ENCODE results near the gene PRPF40A.

Gene PRPF40A

DNA sequence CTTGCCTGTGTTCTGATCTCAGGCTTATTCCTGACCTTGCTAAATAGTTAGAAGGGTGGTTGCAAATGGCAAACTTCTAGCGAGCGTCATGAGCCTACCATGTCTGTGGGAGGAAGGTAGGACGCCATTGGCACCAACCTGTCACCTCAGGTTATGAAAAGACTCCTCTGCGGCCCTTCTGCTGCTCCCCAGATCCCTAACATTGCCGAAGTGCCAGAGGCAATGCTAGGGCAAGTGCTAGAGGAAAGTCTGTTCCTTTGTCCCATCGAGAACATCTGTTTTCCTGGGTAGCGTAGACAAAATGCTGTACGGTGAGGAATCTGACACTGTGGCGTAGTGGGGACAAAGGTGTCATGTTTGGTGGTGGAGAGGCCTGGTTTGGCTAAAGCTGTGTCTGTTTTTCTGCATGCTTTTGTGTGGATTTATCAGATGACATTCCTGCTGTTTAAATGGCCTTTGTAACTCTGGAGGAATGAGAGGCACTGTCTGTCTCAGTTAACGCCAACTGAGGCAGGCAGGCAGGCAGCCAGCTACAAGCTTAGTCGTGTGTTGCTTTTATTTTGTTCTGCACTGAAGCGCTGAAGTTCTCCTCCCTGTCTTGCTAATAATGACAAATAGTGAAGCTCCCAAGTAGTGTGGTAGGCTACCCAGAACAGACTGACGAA, 94.1 kb downstream of the PRPF40A start:
- DNase-seq (ENCODE audit: low read depth, low spot score) = no peak
- no peak overlapping the region for H3K27ac ChIP-seq

DNA sequence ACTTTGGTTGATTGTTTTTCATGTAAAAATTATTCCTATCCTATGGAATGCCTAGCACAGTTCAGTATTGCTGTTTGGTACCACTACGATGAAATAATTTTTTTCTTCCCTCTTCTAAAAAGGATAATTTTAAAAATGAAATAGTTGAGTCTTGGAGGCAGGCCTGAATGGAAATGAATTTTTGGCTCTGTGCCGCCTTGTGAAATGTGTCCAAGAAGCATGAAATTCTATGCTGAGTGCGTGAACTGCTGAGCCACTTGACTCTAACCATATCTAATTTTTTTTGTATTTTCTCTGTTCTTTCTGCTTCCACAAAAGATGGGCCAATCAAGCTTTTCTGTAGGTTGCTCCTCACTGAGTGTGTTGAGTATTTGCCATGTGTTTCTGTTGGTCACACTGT, 95.0 kb downstream of the PRPF40A start:
- no peak for DNase-seq (ENCODE audit: low read depth, low spot score)
- H3K27ac ChIP-seq = no peak overlapping the region

DNA sequence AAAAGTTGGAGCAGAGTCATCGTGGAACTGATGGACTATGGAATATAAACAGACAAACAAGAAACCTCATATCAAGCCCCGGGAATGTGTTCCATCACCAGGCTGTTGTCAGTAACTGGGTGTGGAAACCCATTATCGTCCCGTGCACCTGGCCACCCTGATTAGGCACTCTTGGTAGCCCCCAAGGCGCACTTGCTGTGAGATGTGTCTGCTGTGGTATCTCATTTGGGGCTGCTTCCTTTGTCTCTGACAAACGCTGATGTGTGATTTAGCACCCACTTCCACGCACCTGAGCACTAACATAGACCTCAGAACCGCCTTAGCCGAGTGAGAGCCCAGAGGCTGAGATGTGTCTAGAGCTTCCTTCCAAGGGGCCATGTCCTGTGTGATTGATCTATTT, 96.3 kb downstream of the PRPF40A start:
- H3K27ac ChIP-seq = no peak overlapping the region
- DNase-seq (ENCODE audit: low read depth, low spot score) = no peak

DNA sequence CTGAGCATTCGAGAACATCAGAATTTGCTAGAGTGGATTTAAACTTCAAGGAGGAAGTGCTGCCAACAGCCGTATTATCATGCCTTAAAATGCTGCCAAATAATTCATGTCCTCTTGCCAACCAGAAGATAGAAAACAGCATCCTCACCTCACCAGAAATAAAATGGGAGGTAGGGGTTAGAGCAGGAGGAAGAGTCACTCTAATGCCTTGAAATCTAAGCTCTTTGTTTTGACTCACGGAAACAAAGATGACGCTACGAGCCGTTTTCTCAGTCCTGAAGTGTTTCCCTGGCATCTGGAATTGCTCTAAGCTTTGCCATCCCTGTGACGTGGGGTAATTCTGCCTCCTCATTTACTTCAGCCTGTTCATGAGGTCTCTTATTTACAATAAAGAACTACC, 97.1 kb downstream of the PRPF40A start:
- no peak overlapping the region for H3K27ac ChIP-seq
- DNase-seq (ENCODE audit: low read depth, low spot score) = no peak

DNA sequence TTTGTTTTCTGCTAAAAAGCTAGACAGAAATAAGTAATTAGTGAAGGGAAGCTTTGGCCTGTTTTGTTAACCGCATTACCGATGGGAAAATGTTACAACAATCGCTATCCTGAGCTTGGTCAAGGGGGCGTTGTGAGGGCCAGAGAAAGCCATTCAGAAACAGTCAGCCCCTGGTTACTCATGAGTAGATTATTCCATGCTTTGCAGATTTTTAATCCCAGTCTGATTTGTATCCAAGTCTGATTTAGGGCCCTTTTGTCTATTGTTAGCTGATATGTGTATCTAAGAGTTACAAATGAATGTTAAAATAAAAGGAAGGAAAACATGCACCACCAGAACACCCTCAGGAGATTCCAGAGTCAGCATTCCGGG, 99.1 kb downstream of the PRPF40A start:
- DNase-seq (ENCODE audit: low read depth, low spot score) = no peak
- H3K27ac ChIP-seq = no peak overlapping the region

DNA sequence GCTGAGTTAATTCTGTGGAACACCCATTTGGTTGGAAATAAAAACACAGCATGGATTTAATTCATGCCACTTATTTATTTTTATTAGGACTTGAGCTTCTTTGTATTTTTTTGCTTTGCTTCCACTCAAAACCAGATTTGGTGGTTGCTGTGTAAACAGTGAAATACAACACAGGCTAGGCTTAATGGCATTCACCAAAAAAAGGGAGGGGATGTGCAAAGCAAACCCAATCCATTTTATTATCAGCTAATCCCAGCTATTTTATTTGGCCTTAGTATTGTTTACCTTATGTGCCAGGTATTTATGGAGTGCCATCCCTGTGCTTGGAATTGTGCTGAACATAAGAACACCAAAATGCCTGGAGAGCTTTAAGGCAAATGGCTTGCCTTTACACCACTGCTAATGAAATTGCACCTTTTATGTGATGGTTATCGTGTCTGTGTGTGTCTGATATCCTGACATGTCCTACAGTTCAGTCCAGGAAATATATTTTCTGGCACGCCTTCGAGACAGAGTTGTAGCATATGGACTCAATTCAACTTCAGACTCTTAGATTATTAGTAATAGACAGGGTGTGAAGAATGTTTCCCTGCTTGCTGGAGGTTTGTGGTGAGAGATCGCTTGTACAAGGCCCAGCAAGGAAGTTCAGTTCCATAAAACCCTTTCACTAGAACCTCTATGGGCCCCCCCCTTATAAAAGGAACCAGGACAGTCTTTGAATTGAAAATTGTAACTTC, 99.6 kb downstream of the PRPF40A start:
- H3K27ac ChIP-seq = no peak overlapping the region
- no peak for DNase-seq (ENCODE audit: low read depth, low spot score)

DNA sequence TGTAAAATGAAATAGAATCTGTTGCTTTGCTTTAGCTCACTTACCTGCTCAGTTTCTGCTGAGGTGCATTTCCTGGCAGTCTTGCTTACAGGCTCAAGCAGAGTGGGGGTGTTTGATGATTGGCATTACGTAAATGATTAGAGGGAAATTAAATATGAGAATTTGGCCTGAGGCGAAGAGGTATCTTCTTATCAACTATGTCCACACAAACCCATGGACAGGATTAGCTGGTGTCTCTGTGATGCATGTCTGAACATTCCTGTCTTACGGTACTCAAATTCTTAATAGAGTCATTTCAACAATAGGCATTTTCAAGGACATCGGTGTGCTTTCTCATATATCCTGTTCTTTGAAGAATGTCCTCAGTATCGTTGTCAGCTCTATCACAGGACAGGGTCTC, 102.1 kb downstream of the PRPF40A start:
- DNase-seq (ENCODE audit: low read depth, low spot score) = no peak
- no peak overlapping the region for H3K27ac ChIP-seq

DNA sequence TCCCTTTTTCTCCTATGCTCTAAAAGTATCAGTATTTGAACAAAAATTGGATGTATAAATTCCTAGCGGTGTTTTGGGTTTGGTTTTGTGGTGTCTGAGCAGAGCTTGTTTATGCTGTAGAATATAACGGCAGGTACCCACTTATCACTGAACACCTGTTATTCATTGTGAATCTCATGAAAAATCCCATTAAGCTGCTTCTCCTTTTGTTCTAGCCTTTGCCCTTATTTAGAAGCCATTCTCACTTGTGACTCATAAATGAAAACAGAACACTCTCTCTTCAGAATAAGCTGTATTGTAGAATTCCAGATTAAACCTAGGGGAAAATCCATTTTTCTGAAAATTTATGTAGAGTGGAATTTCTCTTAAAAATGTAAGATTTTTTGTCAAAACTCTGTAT, 104.0 kb downstream of the PRPF40A start:
- no peak for DNase-seq (ENCODE audit: low read depth, low spot score)
- H3K27ac ChIP-seq = no peak overlapping the region

DNA sequence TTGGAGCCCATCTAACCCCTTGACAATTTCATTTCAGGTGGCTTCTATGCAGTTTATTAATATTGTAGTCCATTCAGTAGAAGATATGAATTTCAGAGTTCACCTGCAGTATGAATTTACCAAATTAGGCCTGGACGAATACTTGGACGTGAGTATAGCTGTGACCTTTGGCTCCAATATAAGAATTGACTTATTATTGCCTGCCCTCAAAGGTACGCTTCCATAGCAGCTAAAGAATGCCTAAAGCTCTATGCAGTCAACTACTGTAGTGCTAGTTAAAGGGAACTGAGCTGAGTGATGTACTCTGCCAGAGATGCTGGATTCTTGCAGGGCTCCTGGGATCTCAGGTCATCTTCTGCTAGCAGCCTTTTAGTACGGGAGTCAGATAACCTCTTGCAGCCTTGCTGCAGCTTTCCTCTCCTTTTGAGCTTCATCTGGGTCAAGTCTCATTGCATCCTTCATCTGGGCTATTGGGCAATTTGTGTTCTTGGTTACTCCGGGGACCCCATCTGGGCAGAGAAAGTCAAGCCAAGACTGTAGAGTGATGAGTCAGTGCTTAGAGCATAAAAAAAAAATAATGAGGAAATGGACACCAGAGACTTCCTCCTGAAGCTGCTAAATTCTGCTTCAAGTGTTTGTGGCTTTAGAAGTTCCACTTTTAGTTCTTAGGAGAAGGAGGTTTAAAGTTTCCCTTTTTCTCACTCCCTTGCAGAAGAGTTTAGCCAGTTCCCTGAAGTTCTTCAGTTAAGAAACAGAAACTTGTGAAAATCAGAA, 105.6 kb downstream of the PRPF40A start:
- no peak overlapping the region for H3K27ac ChIP-seq
- no peak for DNase-seq (ENCODE audit: low read depth, low spot score)

DNA sequence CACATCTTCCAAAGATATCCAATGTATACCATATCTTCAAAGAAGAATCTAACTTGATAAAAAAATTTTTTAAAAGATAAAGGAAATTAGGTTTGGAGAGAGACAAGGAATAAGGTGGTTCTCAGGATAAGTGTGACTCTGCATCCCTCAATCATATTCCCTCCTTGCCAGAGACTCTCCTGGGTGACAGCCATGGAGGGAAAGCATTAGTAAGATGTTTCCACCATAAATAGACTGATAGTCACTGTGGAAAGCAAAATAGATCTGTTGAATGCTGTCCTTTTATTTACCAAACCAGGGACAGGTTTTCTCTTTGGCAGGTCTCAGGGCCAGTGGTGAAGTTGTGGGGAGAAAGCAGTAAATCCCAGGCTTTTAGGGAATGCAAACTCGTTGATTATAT, 107.6 kb downstream of the PRPF40A start:
- no peak overlapping the region for H3K27ac ChIP-seq
- DNase-seq (ENCODE audit: low read depth, low spot score) = no peak

DNA sequence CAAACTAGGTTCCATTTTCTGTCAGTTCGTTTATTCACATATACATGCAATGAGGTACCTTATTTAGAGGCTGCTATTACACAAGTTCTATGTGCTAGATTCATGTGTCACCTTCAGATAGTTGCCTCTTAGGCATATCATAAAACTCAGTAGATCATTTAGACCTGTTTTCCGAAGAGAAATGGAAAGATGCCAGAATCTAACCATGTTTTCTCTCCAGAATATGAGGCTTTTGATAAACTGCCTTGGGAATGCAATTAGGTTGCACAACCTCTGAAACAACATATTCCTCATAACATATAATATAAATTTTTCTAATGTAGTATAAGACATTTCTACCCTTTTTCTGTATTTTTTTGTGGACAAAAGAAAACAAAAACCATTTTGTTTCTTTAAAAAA, 108.1 kb downstream of the PRPF40A start:
- no peak overlapping the region for H3K27ac ChIP-seq
- no peak for DNase-seq (ENCODE audit: low read depth, low spot score)

DNA sequence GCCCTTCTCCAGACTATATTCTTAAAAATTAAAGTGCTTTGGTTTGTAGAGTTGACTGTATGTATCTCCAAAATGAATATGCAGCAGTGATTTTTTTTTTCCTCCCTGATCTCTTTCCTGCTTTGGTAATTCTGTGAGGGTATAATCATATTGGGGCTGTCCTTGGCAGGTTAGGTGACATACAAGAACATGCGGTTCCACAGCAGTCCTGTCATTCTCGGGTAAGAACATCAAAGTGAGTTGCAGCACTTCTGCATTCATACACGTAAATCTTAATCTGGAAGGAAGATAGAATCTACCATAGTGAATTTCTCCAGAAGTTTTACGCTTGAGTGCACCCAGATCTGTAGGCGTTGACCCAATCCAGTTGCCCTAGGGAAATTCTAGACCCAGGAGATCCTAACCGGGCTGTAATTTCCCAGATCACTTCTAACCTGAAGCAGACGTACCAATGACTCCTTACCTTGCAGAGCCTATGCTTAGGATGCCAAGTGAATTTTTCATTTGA, 109.4 kb downstream of the PRPF40A start:
- DNase-seq (ENCODE audit: low read depth, low spot score) = no peak
- no peak overlapping the region for H3K27ac ChIP-seq

DNA sequence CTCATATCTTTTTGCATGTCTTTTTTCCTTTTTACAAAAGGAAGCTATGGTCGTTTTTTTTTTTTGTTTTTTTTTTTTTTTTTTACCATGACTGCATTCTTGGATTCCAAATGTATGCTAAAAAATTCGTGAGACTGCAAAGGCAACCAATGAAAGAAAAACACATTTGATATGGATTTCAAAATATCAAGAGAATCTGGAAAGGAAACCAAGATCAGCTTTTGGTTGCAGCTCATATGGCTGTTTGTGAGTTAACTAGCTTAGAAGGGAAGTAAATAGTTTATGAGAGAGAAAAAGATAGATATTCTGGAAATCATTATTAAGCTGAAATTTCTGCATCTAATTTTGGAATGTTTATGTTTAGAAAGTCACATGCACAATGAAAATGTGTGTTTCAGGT, 110.3 kb downstream of the PRPF40A start:
- no peak overlapping the region for H3K27ac ChIP-seq
- no peak for DNase-seq (ENCODE audit: low read depth, low spot score)

DNA sequence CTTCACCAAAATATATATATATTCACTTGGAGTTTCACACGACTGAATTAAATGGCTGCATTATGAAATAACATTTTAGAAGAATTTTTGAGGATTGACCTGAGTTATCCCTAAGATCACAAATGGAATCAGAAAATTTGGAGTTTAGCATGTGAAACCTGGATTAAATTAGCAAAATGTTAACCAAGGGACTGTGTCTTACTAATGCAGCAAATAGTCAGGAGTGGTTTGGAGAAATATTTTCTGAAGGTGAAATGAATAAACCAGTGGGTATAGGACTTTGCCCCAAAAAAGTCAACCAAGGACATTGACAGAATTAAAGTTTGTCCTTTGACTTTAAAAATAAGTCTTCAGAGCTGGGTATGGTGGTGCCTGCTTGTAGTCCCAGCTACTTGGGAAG, 111.2 kb downstream of the PRPF40A start:
- DNase-seq (ENCODE audit: low read depth, low spot score) = no peak
- no peak overlapping the region for H3K27ac ChIP-seq

DNA sequence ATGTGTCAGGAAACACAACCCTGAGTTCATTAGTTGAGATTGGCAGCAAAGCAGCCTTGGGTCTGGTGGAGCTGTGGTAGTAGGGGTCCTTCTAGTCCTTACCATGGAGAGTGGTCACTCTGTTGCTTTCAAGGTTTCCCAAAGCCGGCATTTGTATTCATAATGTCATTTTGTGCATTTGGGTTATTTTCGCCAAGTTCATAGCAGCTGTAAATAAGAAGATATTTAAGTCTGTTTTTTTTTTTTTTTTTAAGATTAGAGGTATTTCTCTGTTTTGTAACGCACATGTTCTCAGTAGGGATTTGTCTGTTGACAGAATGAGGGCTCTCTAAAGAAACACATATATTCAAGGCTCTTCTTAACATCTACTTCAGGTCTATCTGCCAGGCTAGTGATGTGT, 114.1 kb downstream of the PRPF40A start:
- no peak for DNase-seq (ENCODE audit: low read depth, low spot score)

DNA sequence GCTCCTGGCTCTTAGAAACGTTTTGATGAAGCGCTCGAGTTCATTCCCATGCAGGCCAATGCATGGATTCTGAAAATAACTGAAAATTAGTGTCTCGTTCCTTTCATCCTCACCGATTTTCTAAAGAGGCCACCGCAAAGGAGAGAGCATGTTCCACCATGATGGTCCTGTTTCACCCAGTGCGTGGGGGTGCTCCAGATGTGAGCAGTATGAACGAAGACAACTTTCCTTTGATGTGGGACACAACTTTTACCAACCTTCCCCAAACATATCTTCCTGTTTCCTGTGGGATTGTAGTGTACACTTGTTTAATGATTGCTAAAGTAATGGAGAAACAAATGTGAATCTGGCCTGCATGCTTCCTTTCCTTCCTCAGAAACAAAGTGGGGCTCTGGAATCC, 114.5 kb downstream of the PRPF40A start:
- no peak overlapping the region for H3K27ac ChIP-seq
- DNase-seq (ENCODE audit: low read depth, low spot score) = no peak

More for the DNA sequence above, 114.1 kb downstream of the PRPF40A start:
- no peak overlapping the region for H3K27ac ChIP-seq
